Adipose tissue (tissue), 3 donors: Measurements from ENCODE around the gene QRSL1. TPM values are rescaled to one million over a fixed set of nuclear protein-coding genes. Genes with fewer than 3 reads are reported as not detected.
"Not testable (repeated sequence)": the region's sequence is repeated elsewhere in the genome, so short reads cannot be mapped to it uniquely, and the experiment has no call there.

ENCODE experiments used
- H3K27ac ChIP-seq: one replicate; pipeline ENCODE4 v1.5.1; 2013; ENCODE audit warnings: low read depth, low read length
- WGBS, 3 donors: extraction: QIAGEN DNeasy Blood & Tissue Kit; methylation state at CpG; one replicate each; pipeline ENCODE4 v1.1.7; 2013; 5-methylcytosine and 5-hydroxymethylcytosine counted together
- polyA plus RNA-seq, 3 donors: library from polyadenylated mRNA; stranded (reverse); fragments of 200-250 nt; gene quantifications; one replicate each; pipeline ENCODE4 v1.2.3, GENCODE V29; 2013
- donor health status: healthy with polysubstance abuse.
- donor health status: Bipolar disorder and iron deficiency.
- donor health status: healthy.

QRSL1 gene, protein sequence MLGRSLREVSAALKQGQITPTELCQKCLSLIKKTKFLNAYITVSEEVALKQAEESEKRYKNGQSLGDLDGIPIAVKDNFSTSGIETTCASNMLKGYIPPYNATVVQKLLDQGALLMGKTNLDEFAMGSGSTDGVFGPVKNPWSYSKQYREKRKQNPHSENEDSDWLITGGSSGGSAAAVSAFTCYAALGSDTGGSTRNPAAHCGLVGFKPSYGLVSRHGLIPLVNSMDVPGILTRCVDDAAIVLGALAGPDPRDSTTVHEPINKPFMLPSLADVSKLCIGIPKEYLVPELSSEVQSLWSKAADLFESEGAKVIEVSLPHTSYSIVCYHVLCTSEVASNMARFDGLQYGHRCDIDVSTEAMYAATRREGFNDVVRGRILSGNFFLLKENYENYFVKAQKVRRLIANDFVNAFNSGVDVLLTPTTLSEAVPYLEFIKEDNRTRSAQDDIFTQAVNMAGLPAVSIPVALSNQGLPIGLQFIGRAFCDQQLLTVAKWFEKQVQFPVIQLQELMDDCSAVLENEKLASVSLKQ
- polyA plus RNA-seq: 1 to 10 TPM; 4.3 to 6.7 (median 5.4) TPM

GRCh38 chr6:106629103-106629858 is at the start of gene QRSL1, which contains the start of gene RTN4IP1:
QRSL1 (plus strand) TSS chr6:106629578; CDS start chr6:106629682, 104 bp downstream.
RTN4IP1 (minus strand) TSS chr6:106629498; CDS start chr6:106629021, 477 bp downstream.
- no peak within 1 kb of the TSS for H3K27ac ChIP-seq
- WGBS, 3 donors: 0% methylated on average over 46 of the region's 46 CpGs

DNA sequence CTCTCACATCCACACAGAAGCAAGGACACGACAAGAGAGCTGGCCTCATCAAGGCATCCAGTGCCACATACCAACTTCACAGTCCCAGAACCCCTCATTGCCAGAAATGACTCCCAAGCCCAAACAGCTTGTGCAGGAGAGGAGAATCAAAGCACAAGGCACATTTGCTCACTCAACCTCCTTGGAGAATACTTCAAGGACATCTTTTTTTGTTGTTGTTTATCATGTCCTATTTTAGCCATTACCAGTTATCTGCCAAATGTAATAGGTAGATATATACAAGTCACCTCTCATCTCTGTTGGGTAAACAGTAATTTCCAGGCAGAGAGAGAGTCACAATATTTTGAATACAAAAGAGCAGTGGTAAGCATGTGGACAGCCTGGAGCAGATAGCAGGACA is 47.9 kb upstream of the QRSL1 start:
- H3K27ac ChIP-seq: no peak overlapping the region
- WGBS, 3 donors: 79 to 93% (median 89%) methylated on average over 1 of the region's 1 CpG

DNA sequence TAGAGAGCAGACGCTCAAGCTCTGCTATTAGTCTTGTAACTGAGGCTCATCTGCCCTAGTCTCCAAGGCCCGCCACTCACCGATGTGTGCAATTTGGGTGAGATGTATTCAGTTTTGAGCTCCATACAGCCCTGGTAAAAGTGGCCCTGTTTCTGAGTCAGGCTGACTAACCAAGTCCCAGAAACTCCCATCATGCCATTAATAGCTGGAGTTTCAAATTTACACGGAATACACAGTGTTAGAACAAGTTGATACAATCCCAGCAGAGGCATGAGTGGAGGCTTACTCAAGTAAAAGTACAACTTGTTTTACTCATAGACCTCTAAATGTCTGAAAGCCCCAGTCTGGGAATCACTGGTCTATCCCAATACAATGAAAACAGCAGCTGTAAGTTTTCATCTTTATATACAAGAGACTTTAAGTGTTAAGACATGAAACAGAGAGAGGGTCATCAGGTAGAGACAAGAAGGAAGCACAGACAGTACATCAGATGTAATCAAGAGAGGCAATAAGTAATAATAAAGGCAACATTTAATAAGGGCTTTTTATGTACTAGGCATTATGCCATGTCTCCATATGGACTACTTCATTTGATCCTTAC is 42.5 kb upstream of the QRSL1 start:
- WGBS, 3 donors: 84 to 98% (median 93%) methylated on average over 4 of the region's 4 CpGs

GRCh38 chr6:106588937-106589336 is 40.4 kb upstream of the QRSL1 start:
- 50 to 85% (median 75%) methylated on average over 2 to 4 of the region's 5 CpGs for WGBS, 3 donors
- not testable (repeated sequence) for H3K27ac ChIP-seq

More for the DNA sequence above, 42.5 kb upstream of the QRSL1 start:
- no peak overlapping the region for H3K27ac ChIP-seq

DNA sequence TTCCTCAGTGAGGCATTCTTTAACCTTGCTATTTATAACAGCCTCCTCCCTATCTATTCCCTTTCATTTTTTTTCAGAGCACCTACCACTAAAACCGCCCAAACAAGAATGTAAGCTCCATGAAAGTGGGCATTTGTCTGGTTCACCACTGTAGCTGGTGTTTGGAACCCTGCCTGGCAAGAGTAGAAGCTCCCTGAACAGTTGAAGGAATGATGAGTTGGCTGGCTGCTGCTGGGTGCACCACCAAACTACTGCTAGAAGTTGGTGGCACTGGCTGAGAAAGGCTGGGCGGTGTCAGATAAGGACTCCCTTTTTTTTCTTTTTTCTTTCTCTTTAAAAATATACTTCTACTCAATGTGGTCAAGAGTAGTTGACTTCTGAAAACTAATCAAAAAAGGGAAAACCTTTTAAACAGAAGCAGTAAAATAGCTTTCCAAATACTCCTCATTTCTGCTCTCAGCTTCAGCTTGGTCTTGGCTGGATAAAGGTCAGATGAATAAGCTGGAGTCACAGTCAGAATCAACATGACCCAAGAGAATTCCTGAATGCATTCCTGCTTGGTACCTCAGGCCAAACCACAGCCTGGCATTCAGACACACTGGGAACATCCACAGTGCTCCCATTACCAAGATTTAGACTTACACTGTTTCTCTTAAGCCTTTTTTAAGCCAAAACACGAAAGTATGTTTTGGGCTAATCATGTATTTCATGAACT is 38.1 kb upstream of the QRSL1 start:
- H3K27ac ChIP-seq: no peak overlapping the region
- WGBS, 3 donors: 93 to 97% (median 96%) methylated on average over 3 of the region's 3 CpGs

GRCh38 chr6:106599440-106599839 is 29.9 kb upstream of the QRSL1 start:
- no peak overlapping the region for H3K27ac ChIP-seq
- 49 to 82% (median 82%) methylated on average over 2 of the region's 2 CpGs for WGBS, 3 donors

- no peak overlapping the region for H3K27ac ChIP-seq
- WGBS, 3 donors: 88 to 95% (median 95%) methylated on average over 2 of the region's 2 CpGs
These were observed 29.0 kb upstream of the QRSL1 start for GRCh38 chr6:106600329-106600728.

DNA sequence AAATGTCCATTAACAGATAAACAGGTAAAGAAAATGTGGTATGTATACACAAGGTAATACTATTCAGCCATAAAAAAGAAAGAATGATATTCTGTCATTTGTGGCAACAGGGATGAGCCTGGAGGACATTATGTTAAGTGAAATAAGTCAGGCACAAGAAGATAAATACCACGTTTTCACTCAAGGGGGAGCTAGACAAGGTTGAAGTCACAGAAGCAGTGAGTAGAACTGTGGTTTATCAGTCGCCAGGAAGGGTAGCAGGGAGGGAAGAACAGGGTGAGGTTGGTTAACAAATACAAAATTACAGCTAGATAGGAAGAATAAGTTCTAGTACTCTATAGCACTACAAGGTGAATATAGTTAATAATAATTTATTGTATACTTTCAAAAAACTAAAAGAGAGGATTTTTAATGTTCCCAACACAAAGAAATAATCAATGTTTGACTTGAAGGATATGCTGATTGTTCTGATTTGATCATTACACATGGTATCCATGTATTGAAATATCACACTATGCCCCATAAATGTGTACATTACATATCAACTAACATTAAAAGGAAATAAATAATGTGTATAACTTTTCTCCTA is 21.2 kb upstream of the QRSL1 start:
- 6 to 17% (median 9%) methylated on average over 2 of the region's 2 CpGs for WGBS, 3 donors
- no peak overlapping the region for H3K27ac ChIP-seq

DNA sequence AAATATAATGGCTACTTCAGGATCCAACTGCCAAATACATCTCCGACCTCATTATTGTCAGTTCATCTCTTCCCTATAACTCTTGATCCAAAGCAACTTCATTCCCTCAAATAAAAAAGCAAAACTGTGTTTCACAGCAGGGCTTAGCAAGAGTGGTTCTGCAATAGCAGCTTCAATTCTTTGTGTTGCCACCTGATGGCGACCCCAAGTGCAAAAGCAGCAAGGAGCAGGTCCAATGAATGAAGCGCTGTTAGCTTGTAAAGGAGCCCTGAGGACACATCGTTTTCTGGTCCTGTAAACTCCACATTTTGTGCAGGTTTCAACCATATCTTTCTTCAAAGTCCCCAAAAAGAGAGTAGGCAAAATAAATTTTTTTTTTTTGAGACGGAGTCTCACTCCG is 19.7 kb upstream of the QRSL1 start:
- 69 to 81% (median 80%) methylated on average over 6 of the region's 6 CpGs for WGBS, 3 donors
- H3K27ac ChIP-seq: no peak overlapping the region

DNA sequence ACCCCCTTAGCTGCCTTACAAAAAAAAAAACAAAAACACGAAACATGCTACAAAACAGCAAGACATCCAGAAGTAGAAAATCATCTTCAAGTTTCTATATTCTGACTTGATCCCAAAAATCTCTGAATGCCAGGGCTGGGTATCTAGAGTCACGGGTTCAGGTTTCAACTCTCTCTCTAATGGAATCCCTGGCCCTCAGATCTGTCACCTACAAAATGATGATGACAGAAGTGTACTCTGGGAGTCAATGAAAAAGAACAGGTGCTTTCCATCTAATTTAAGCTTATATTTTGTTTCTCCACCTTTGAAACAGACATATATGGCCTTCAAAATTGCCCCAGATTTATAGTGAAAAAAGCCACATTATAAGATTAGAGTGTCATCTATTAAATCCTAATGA is 18.3 kb upstream of the QRSL1 start:
- no peak overlapping the region for H3K27ac ChIP-seq
- WGBS, 3 donors: 90 to 95% (median 92%) methylated on average over 2 of the region's 2 CpGs

GRCh38 chr6:106612671-106613416 is 16.5 kb upstream of the QRSL1 start:
- H3K27ac ChIP-seq: no peak overlapping the region

DNA sequence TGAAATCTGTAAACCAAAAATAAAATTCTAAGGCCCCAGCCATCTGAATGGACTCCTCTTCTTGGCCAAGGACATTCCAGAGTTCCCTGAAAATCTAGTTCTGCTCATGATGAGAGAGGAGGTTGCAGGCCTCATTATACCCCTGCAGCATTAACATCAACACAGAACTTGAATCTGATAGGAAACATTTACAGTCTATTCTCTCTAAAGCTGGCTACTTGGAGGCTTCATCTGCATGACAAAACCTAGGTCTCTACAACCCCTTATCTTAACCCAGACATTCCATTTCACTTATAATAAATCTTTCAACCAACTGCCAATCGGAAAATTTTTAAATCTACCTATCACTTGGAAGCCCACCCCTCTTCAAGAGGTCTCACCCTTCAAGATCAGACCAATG is 15.8 kb upstream of the QRSL1 start:
- no peak overlapping the region for H3K27ac ChIP-seq
- WGBS, 3 donors: 84 to 97% (median 94%) methylated on average over 1 of the region's 1 CpG

More at GRCh38 chr6:106612671-106613416, 16.5 kb upstream of the QRSL1 start:
- WGBS, 3 donors: 93 to 97% (median 95%) methylated on average over 9 of the region's 9 CpGs

GRCh38 chr6:106614166-106614565 is 15.2 kb upstream of the QRSL1 start:
- H3K27ac ChIP-seq: no peak overlapping the region
- 61 to 71% (median 70%) methylated on average over 1 of the region's 1 CpG for WGBS, 3 donors

DNA sequence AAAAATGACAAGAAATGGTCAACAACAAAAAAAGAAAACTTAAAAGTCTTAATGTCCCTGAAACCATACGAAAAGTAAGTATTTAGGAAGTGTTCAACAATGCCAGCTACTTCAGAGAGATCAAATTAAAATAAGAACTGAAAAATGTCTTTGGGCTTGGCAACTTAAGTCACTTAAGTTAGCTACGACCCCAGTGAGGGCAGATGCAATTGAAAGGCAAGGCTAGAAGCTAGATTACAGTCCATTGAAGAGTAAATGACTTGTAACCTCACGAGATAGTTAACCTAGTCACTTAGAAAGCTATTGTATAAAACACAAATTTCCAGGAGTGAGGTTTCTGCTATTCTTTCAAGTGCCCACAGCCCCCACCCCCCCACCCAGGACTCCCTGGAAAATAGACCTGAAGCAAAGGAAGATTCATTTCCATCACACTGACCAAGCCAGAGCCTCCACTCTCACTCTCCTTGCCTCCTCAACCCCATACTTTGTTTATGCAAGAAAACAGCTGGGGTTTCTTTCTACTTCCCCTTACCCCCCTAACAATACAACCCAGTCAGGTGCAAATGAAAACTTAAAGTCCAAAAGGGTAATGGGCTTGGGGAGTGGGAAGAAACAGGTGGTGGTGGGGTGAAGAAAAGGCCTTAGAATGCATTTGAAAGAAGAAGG is 14.7 kb upstream of the QRSL1 start:
- 76 to 85% (median 78%) methylated on average over 3 of the region's 3 CpGs for WGBS, 3 donors
- no peak overlapping the region for H3K27ac ChIP-seq

- no peak overlapping the region for H3K27ac ChIP-seq
These were observed 12.1 kb upstream of the QRSL1 start for GRCh38 chr6:106617302-106617701.

DNA sequence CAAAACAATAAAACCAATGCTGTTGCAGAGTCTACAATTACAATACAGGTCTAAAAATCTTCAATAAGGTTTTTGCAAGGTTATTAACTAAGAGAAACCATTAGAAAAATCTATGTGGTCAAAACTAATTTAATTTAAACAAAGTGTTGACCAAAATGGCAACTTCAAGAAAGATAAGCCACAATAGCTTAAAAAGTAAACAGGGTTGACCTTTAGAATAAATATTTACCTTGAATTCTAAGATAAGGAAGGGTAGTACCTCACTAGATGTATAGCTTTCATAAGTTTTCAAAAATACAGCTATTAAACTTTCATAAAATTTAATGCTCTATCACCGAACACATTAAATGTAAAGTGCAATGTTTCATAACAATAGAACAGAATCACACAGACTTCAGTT is 11.5 kb upstream of the QRSL1 start:
- H3K27ac ChIP-seq: no peak overlapping the region
- 79 to 96% (median 82%) methylated on average over 1 of the region's 1 CpG for WGBS, 3 donors

GRCh38 chr6:106618324-106618723 is 11.1 kb upstream of the QRSL1 start:
- 54 to 76% (median 72%) methylated on average over 3 of the region's 3 CpGs for WGBS, 3 donors
- H3K27ac ChIP-seq: no peak overlapping the region
